SK-N-SH (cell line): ENCODE data around the gene SSR1.

Experiments used
- GATA2 ChIP-seq: sonication (generic); formaldehyde crosslinking; IDR thresholded peaks from 2 replicates; pipeline ENCODE4 v1.5.0; 2020; ENCODE audit warnings: mild to moderate bottlenecking, missing genetic modification reagents
- MXI1 ChIP-seq: IDR thresholded peaks from 2 replicates; pipeline ENCODE4 v1.6.1; 2012; ENCODE audit warnings: mild to moderate bottlenecking, low read depth, low read length, improper control_type of control experiment
- RAD21 ChIP-seq: IDR thresholded peaks from 2 replicates; pipeline ENCODE4 v1.6.1; 2012; ENCODE audit warnings: mild to moderate bottlenecking, low read length
- TEAD4 ChIP-seq: IDR thresholded peaks from 2 replicates; pipeline ENCODE4 v1.4.0; 2012; ENCODE audit warnings: mild to moderate bottlenecking, borderline replicate concordance; ENCODE audit not compliant: insufficient read depth
- TF ChIP-seq, protein P1 (sequence below): fragments of 200-600 bp; sonication (generic); IDR thresholded peaks from 2 replicates; pipeline ENCODE4 v1.6.1; 2017; ENCODE audit warnings: antibody characterized with exemption, mild to moderate bottlenecking, moderate library complexity
- TF ChIP-seq, protein P2 (sequence below): fragments of 150-350 bp; IDR thresholded peaks from 2 replicates; pipeline ENCODE4 v1.6.1; 2017; ENCODE audit warnings: antibody characterized with exemption, low read length, low read depth, borderline replicate concordance

DNA sequence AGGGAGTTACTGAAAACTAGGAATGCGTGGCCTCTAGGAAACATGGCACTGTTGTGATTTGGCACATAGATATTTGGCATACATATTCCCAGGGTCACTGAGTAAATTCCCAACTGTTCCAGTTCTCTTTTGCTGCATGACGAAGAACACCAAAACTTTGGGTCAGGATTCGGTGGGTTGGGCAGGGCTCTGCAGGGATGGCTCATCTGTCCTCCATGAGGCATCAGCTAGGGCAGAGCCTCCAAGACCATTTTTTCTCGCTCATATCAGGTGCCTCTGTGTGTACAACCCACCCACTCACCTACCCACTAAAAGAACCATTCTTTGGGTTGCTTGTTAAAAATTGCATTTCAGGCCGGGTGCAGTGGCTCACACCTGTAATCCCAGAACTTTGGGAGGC, 57.1 kb downstream of the SSR1 start:
- no peak for TF ChIP-seq MXI1
- no peak for TF ChIP-seq GATA2 (CRISPR knock-in tag)
- TF ChIP-seq, protein P1, sequence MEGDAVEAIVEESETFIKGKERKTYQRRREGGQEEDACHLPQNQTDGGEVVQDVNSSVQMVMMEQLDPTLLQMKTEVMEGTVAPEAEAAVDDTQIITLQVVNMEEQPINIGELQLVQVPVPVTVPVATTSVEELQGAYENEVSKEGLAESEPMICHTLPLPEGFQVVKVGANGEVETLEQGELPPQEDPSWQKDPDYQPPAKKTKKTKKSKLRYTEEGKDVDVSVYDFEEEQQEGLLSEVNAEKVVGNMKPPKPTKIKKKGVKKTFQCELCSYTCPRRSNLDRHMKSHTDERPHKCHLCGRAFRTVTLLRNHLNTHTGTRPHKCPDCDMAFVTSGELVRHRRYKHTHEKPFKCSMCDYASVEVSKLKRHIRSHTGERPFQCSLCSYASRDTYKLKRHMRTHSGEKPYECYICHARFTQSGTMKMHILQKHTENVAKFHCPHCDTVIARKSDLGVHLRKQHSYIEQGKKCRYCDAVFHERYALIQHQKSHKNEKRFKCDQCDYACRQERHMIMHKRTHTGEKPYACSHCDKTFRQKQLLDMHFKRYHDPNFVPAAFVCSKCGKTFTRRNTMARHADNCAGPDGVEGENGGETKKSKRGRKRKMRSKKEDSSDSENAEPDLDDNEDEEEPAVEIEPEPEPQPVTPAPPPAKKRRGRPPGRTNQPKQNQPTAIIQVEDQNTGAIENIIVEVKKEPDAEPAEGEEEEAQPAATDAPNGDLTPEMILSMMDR, result no peak
- no peak for TF ChIP-seq RAD21
- TF ChIP-seq, protein P2, sequence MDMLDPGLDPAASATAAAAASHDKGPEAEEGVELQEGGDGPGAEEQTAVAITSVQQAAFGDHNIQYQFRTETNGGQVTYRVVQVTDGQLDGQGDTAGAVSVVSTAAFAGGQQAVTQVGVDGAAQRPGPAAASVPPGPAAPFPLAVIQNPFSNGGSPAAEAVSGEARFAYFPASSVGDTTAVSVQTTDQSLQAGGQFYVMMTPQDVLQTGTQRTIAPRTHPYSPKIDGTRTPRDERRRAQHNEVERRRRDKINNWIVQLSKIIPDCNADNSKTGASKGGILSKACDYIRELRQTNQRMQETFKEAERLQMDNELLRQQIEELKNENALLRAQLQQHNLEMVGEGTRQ, result no peak
- no peak for TF ChIP-seq TEAD4
